GM12872 (cell line): ENCODE measurements around the gene PAX8.

Source experiments
- CTCF ChIP-seq: IDR thresholded peaks from 3 replicates; pipeline ENCODE4 v1.5.1; 2011; ENCODE audit warnings: low read depth, mild to moderate bottlenecking, low read length, moderate library complexity; ENCODE audit not compliant: insufficient read depth

PAX8 gene

GRCh38 chr2:113234721-113235346, 43.9 kb downstream of the PAX8 start:
- no peak for TF ChIP-seq CTCF

GRCh38 chr2:113233593-113234550, 44.8 kb downstream of the PAX8 start:
- TF ChIP-seq CTCF: peak; percentile 47

GRCh38 chr2:113232740-113233139, 46.0 kb downstream of the PAX8 start:
- TF ChIP-seq CTCF: no peak

- no peak for TF ChIP-seq CTCF
These were observed 46.6 kb downstream of the PAX8 start for GRCh38 chr2:113232123-113232522.

GRCh38 chr2:113231064-113231463, 47.7 kb downstream of the PAX8 start:
- no peak for TF ChIP-seq CTCF

GRCh38 chr2:113230531-113230930, 48.2 kb downstream of the PAX8 start:
- TF ChIP-seq CTCF: no peak

GRCh38 chr2:113229795-113230194, 48.9 kb downstream of the PAX8 start:
- TF ChIP-seq CTCF: no peak
